ENCODE results near the gene YWHAH. TPM values are rescaled to one million over a fixed set of nuclear protein-coding genes. Genes with fewer than 3 reads are reported as not detected.
A peak's percentile ranks its signal among the peaks of the same experiment; 100 is the strongest.

YWHAH gene
- total RNA-seq: 154 TPM
- long read RNA-seq, transcript YWHAH-201 (2 exons, 1,825 nt): major isoform, 264 of 271 reads
- long read RNA-seq, partial matches to known transcripts: 0 of 271 reads
- long read RNA-seq, other reads (novel, unspliced or antisense): 6 of 271 reads

DNA sequence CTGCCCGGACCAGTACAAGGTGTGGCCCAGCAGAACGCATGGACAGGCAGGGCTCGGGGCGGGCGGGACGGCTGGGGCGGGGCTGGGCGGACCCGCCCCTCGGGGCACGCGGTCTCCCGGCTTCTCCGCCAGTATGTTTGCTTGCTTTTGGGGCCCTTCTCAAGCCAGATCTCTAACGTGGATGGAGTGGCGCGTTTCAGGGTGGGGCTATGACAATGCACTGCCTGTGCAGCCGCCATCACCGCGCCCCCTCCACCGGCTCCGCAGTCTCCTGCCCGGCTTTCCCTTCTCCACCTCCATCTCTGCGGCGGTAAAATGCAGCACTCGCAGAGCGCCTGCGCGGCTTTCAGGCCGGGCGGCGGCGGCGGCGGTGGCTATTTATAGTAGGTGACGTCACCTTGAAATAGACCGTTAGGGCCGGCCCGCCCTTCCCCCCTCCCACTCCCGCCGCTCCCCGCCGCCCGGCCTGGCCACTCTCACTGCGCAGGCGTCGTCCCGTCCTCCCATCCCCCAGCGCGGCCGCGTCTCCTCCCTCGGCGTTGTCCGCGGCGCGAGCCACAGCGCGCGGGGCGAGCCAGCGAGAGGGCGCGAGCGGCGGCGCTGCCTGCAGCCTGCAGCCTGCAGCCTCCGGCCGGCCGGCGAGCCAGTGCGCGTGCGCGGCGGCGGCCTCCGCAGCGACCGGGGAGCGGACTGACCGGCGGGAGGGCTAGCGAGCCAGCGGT is at the start of gene YWHAH:
Gene YWHAH (plus strand): TSS at position 558 of the 722 bp plus-strand sequence. CDS start 199 bp downstream, outside the sequence.
- intact Hi-C loops (cut with DNase I): no loop called here
- peak within 1 kb of the TSS; percentile 94 for H3K27ac ChIP-seq
- peak; percentile 95 for ATAC-seq
- no peaks in the 10 kb centered on the region for H3K9me3 ChIP-seq
- peaks cover 36% of the 10 kb centered on the region for H3K4me1 ChIP-seq
- peak within 1 kb of the TSS; percentile 93 for H3K4me3 ChIP-seq
- peak; percentile 98 for DNase-seq
- TF ChIP-seq, protein P1, sequence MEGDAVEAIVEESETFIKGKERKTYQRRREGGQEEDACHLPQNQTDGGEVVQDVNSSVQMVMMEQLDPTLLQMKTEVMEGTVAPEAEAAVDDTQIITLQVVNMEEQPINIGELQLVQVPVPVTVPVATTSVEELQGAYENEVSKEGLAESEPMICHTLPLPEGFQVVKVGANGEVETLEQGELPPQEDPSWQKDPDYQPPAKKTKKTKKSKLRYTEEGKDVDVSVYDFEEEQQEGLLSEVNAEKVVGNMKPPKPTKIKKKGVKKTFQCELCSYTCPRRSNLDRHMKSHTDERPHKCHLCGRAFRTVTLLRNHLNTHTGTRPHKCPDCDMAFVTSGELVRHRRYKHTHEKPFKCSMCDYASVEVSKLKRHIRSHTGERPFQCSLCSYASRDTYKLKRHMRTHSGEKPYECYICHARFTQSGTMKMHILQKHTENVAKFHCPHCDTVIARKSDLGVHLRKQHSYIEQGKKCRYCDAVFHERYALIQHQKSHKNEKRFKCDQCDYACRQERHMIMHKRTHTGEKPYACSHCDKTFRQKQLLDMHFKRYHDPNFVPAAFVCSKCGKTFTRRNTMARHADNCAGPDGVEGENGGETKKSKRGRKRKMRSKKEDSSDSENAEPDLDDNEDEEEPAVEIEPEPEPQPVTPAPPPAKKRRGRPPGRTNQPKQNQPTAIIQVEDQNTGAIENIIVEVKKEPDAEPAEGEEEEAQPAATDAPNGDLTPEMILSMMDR (IDR thresholded peaks at IDR 0.05): no peak
- peaks cover 13% of the 10 kb centered on the region for H3K36me3 ChIP-seq
- H3K27me3 ChIP-seq: no peaks in the 10 kb centered on the region

DNA sequence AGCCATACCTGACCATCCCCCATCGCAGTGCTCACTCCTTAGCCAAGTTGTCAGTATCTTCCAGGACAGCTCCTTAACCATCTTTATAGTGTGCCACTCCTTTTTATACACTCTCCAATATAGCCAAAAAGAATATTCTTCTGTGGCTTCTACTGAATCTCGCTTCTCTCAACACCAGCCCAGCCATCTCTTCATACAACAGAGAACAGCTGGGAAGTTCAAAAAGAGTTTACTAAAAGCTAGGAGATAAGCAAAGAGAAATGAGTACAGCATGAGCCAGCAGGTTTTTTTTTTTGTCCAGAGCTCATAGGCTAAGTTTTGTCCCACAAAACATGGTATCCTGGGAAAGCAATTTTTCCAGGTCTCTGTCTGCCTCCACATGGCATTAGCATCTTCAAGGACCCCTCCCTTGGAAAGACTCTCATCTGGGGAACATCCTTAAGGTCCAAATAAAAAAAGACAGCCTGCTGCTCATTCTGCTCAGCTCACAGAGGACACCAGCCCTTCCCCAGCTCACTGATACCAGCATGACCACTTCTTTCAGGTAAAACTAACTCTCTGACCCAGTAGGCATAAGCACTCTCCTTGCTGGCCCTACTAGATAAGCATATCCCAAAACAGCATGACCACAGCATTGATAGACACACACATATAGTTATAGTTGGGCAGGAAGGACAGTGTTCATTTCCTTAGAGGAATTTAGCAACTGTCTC is 48.8 kb upstream of the YWHAH start:
- DNase-seq: no peak

DNA sequence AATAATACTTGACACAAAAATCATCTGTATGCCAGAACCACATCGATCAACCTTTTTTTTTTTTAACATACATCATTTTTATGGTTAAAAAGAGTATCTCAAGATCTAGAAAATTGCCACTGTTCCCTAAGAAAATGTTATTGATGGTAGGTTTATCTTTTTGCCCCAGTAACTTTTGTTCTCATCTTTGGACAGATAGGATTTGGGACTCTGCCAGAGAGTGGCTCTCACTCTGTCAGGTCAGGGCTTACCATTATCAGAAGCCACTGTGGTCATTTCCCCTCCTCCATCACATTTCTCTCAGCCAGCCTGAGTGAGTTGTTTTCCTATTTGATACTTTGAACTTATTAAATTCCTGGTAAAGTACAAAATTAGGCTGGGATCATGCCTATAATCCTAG is 47.9 kb upstream of the YWHAH start:
- intact Hi-C loops (cut with DNase I): no loop called here
- H3K27me3 ChIP-seq: no peaks in the 10 kb centered on the region
- peaks cover 47% of the 10 kb centered on the region for H3K36me3 ChIP-seq

More for the DNA sequence above, 48.8 kb upstream of the YWHAH start:
- Histone ChIP-seq H3K9me3 (no peaks in the 10 kb centered on the region), H3K4me3 (no peak overlapping the region), H3K27me3 (no peaks in the 10 kb centered on the region), H3K4me1 (no peaks in the 10 kb centered on the region), H3K27ac (no peak overlapping the region), H3K36me3 (peaks cover 47% of the 10 kb centered on the region)
- intact Hi-C loops (cut with DNase I): no loop called here
- TF ChIP-seq, protein P1 (IDR thresholded peaks at IDR 0.05): no peak
- no peak for ATAC-seq

DNA sequence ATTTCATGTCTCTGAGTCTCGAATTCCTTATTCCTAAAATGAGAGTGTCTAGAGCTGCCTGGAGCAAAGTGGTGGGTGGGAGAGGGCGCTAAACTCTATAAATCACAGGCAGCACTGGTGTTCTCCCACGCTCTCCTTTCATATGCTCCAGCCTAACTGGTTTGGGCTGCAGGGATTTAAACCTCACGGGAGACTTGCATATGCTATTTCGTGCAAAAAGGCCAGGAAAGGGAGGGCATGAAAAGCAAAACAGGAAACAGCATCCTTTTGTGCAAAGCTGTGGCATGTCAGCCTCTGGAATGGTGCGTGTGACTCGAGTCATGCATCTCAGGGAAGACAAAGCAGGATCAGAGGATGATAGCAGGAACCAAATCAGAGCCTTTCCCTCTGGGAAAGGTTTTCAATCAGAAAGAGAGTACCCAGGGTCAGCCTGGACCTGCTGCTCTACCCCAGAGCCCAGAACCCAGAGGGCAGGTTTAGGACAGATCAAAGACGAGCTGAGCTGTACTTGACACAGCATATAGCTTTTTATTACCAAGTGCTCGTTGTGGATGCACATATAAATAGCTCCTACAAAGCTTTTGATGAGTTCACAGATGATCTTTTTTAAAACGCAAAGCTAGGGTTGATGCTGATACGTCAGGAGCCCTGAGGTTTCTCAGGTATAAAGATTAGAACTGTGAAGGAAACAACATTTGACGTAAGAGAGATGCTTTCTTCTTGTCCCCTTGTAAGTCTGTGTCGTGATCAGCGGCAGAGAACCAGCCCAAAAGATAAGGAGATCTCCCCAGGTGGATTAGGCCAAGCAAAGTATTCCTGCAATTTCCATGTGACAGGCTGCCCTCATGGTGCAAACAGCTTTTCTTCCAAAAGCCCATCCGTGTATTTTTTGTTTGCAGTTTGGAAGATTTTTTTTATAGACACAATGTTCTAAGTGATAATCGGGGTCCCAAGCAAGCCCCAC is 46.2 kb upstream of the YWHAH start:
- intact Hi-C loops (cut with DNase I): no loop called here
- Histone ChIP-seq H3K27ac (no peak overlapping the region), H3K4me1 (no peaks in the 10 kb centered on the region), H3K9me3 (no peaks in the 10 kb centered on the region), H3K36me3 (peaks cover 51% of the 10 kb centered on the region), H3K27me3 (no peaks in the 10 kb centered on the region), H3K4me3 (no peak overlapping the region)
- DNase-seq (no peak), ATAC-seq (no peak)
- TF ChIP-seq, protein P1 (IDR thresholded peaks at IDR 0.05): no peak

More for the DNA sequence above, 47.9 kb upstream of the YWHAH start:
- Histone ChIP-seq H3K4me3 (no peak overlapping the region), H3K27ac (no peak overlapping the region), H3K4me1 (no peaks in the 10 kb centered on the region), H3K9me3 (no peaks in the 10 kb centered on the region)
- DNase-seq: no peak
- TF ChIP-seq, protein P1 (IDR thresholded peaks at IDR 0.05): no peak
- ATAC-seq: no peak

DNA sequence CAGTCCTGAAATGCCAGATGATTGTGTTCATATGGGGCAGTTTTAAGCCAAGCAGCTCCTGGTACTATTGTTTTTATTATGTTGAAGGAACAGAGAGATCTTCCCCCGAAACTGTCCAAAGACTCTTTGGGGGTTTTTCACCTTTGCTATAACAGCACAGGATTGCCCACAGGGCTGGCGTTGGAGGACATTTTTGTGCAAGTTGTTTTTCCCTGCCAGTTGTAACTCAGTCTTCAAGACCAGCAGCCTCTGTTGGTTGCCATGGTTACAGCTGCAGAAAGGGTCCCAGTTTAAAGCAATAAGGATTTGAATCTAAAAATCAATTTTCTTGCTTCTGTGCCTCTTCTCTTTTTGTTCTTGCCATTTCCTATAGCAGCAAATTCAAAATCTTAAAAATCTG is 45.4 kb upstream of the YWHAH start:
- Histone ChIP-seq H3K27ac (no peak overlapping the region), H3K9me3 (no peaks in the 10 kb centered on the region), H3K4me1 (no peaks in the 10 kb centered on the region), H3K27me3 (no peaks in the 10 kb centered on the region), H3K36me3 (peaks cover 47% of the 10 kb centered on the region), H3K4me3 (no peak overlapping the region)
- intact Hi-C loops (cut with DNase I): no loop called here
- DNase-seq (no peak), ATAC-seq (no peak)
- TF ChIP-seq, protein P1 (IDR thresholded peaks at IDR 0.05): no peak

Measured in upper lobe of right lung (tissue), 1 donor.